ENCODE measurements around the gene USP34.

GRCh38 chr2:61520261-61520660 lies 49.4 kb upstream of the USP34 start:
- TF ChIP-seq ZNF274 (IDR thresholded peaks at IDR 0.05; ENCODE audit: low read depth, low read length), result no peak
- TF ChIP-seq SUZ12 (IDR thresholded peaks at IDR 0.05; ENCODE audit: extremely low read depth, insufficient read depth, insufficient read length), result no peak
- no peak for TF ChIP-seq YY1 (IDR thresholded peaks at IDR 0.05; ENCODE audit: insufficient read depth, insufficient read length)

Data from NT2/D1 (cell line).